ENCODE data around the gene UBL7.

GRCh38 chr15:74423431-74424257 is 37.3 kb downstream of the UBL7 start:
- TF ChIP-seq CTCF (IDR thresholded peaks at IDR 0.05) (no peak), POLR2AphosphoS5 (IDR thresholded peaks at IDR 0.05) (no peak)
